ENCODE measurements around the gene CD109.

GRCh38 chr6:73702444-73702843 is 6.4 kb downstream of the CD109 start:
- no peak for TF ChIP-seq CTCF (IDR thresholded peaks at IDR 0.05)
- no peak for TF ChIP-seq POLR2A (IDR thresholded peaks at IDR 0.05)
